LNCAP (cell line): ENCODE data around the gene CALN1.

Source experiments
- TF ChIP-seq, protein P1 (sequence below): fragments of 450-650 bp; IDR thresholded peaks from 2 replicates; pipeline ENCODE4 v1.5.1; 2017; ENCODE audit warnings: mild to moderate bottlenecking

Gene CALN1

GRCh38 chr7:72213769-72214168 lies 198.4 kb downstream of the CALN1 start:
- TF ChIP-seq, protein P1, sequence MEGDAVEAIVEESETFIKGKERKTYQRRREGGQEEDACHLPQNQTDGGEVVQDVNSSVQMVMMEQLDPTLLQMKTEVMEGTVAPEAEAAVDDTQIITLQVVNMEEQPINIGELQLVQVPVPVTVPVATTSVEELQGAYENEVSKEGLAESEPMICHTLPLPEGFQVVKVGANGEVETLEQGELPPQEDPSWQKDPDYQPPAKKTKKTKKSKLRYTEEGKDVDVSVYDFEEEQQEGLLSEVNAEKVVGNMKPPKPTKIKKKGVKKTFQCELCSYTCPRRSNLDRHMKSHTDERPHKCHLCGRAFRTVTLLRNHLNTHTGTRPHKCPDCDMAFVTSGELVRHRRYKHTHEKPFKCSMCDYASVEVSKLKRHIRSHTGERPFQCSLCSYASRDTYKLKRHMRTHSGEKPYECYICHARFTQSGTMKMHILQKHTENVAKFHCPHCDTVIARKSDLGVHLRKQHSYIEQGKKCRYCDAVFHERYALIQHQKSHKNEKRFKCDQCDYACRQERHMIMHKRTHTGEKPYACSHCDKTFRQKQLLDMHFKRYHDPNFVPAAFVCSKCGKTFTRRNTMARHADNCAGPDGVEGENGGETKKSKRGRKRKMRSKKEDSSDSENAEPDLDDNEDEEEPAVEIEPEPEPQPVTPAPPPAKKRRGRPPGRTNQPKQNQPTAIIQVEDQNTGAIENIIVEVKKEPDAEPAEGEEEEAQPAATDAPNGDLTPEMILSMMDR: no peak

DNA sequence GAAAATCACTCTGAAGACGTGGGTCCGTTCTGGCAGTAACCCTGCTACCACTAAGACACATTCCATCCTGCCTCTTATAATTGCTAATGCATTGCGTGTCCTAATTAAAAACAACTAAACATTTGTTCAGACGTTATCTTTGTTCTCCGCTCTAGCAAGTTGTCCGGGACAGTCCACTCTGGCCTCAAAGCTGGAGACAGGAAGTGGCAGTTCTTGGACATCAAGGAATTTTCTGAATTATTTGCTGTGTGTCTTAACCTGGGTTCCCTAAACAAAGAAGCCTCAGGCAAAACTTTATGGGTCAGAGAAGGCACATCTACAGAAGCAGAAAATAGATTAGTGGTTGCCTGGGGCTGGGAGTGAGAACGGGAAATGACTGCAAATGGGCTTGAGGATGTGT lies 199.1 kb downstream of the CALN1 start:
- TF ChIP-seq, protein P1: no peak

DNA sequence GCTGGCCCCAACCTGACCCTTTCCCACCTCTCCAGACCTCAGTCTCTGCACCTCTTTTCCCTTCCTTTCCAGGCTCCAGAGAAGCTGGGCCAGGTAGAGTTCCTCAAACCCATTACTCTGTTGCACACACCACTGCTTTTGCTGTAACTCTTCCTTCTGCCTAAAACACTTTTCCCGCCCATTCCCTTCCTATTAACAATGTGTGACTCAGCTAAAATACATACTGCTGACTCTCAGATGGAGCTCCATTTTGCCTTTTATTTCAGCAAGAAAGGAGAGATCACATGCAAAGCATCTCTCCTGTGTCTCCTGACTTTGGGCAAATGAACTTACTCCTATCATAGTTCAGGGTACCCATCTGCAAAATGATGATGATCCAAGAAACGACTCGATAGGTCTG lies 201.0 kb downstream of the CALN1 start:
- TF ChIP-seq, protein P1: no peak

- TF ChIP-seq, protein P1: no peak
Observed at GRCh38 chr7:72196176-72196575, 216.0 kb downstream of the CALN1 start.

GRCh38 chr7:72190919-72191318 lies 221.2 kb downstream of the CALN1 start:
- TF ChIP-seq, protein P1: no peak

GRCh38 chr7:72190146-72190545 lies 222.0 kb downstream of the CALN1 start:
- TF ChIP-seq, protein P1: no peak

- TF ChIP-seq, protein P1: no peak
Observed at GRCh38 chr7:72187179-72187578, 225.0 kb downstream of the CALN1 start.

- TF ChIP-seq, protein P1: peak; percentile 61
Observed at GRCh38 chr7:72183835-72184234, 228.3 kb downstream of the CALN1 start.
